Bronchial epithelial cell (primary cell): ENCODE data around the gene PARN. TPM values are rescaled to one million over a fixed set of nuclear protein-coding genes. Genes with fewer than 3 reads are reported as not detected.
"Not testable (repeated sequence)": the region's sequence is repeated elsewhere in the genome, so short reads cannot be mapped to it uniquely, and the experiment has no call there.

ENCODE experiments used
- DNase-seq: peaks from one replicate; pipeline ENCODE4 v3.0.0-alpha.2; 2010; ENCODE audit warnings: low read depth
- FAIRE-seq: peaks from 2 replicates; lab custom pipeline; 2011; peaks lifted over from hg19 to GRCh38; lab: Jason Lieb, UNC
- H3K27me3 ChIP-seq: 2 replicates; pipeline ENCODE4 v1.5.1; 2011; ENCODE audit warnings: low read length; ENCODE audit not compliant: control insufficient read depth, insufficient read depth
- H3K36me3 ChIP-seq: 2 replicates; pipeline ENCODE4 v1.5.1; 2011; ENCODE audit warnings: low read length; ENCODE audit not compliant: control insufficient read depth, insufficient read depth
- H3K4me3 ChIP-seq: 2 replicates; pipeline ENCODE4 v1.5.1; 2011; ENCODE audit warnings: mild to moderate bottlenecking, low read depth, low read length, control low read depth
- total RNA-seq: library from RNA; depleted of rRNA; stranded (reverse); fragments of >200 nt; gene quantifications from 2 replicates; pipeline ENCODE4 v1.2.1, GENCODE V29; 2014
- TF ChIP-seq, protein P1 (sequence below): IDR thresholded peaks from 2 replicates; pipeline ENCODE4 v1.5.1; 2011; ENCODE audit warnings: mild to moderate bottlenecking, moderate library complexity, low read length, control low read depth, inconsistent platforms; ENCODE audit not compliant: insufficient read depth, severe bottlenecking

PARN gene
- total RNA-seq, 1 donor from 2014 or later, result 18.7 TPM

GRCh38 chr16:14399378-14400284 lies 230.4 kb downstream of the PARN start:
- DNase-seq, result peak; percentile 59
- Histone ChIP-seq H3K36me3 (no peaks in the 10 kb centered on the region), H3K4me3 (no peak overlapping the region), H3K27me3 (no peaks in the 10 kb centered on the region)
- FAIRE-seq, result no peak
- TF ChIP-seq, protein P1, sequence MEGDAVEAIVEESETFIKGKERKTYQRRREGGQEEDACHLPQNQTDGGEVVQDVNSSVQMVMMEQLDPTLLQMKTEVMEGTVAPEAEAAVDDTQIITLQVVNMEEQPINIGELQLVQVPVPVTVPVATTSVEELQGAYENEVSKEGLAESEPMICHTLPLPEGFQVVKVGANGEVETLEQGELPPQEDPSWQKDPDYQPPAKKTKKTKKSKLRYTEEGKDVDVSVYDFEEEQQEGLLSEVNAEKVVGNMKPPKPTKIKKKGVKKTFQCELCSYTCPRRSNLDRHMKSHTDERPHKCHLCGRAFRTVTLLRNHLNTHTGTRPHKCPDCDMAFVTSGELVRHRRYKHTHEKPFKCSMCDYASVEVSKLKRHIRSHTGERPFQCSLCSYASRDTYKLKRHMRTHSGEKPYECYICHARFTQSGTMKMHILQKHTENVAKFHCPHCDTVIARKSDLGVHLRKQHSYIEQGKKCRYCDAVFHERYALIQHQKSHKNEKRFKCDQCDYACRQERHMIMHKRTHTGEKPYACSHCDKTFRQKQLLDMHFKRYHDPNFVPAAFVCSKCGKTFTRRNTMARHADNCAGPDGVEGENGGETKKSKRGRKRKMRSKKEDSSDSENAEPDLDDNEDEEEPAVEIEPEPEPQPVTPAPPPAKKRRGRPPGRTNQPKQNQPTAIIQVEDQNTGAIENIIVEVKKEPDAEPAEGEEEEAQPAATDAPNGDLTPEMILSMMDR, result no peak

GRCh38 chr16:14398014-14398717 lies 231.9 kb downstream of the PARN start:
- FAIRE-seq, result no peak
- Histone ChIP-seq H3K27me3 (no peaks in the 10 kb centered on the region), H3K36me3 (no peaks in the 10 kb centered on the region), H3K4me3 (no peak overlapping the region)
- TF ChIP-seq, protein P1, result no peak
- peak; percentile 94 for DNase-seq

DNA sequence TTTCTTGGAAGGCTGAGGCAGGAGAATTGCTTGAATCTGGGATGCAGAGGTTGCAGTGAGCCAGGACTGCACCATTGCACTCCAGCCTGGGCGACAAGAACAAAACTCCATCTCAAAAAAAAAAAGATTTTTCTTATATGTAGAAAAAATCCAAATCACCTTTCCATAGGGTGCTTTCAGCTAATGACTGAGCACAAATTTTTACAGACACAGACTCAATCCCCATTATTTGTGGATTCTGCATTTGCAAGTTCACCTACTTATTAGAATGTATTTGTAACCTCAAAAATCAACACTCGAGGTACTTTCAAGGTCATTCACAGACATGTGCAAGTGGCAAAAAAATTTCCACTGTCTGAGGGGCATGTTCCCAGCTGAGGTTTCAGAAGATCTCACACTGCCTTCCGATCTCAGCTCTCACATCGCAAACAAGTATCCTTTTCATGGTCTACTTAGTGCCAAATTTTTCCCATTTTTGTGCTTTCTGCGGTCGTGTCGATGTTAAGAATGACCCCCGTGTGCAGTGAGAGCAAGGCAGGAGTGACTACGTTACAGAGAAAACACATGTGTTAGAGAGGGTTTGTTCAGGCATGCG lies 234.3 kb downstream of the PARN start:
- not testable (repeated sequence) for H3K27me3 ChIP-seq, DNase-seq, H3K4me3 ChIP-seq, H3K36me3 ChIP-seq, FAIRE-seq

- no peaks in the 10 kb centered on the region for H3K36me3 ChIP-seq
- TF ChIP-seq, protein P1, result no peak
- H3K4me3 ChIP-seq, result no peak overlapping the region
- FAIRE-seq, result no peak
- H3K27me3 ChIP-seq, result no peaks in the 10 kb centered on the region
- DNase-seq, result no peak
Observed at GRCh38 chr16:14394834-14395233, 235.2 kb downstream of the PARN start.

DNA sequence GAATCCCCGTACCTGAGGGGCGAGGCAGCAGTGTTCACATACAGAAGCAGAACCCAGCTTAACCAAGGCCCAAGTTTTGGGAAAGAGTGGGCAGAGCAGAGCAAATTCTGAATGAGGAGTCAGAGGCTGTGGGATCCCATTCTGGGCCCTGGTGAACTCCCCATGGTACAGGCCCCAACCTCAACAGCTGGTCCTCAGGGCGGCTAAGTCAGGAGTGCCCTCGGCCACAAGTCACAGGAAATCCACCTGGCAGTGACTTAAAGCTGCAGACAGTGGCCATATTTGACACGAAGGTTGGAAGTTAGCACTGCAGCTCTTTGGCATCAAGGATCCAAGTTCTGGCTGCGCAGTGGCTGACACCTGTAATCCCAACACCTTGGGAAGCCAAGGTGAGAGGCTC lies 237.1 kb downstream of the PARN start:
- FAIRE-seq, result no peak
- DNase-seq, result no peak
- Histone ChIP-seq H3K27me3 (no peaks in the 10 kb centered on the region), H3K4me3 (no peak overlapping the region), H3K36me3 (no peaks in the 10 kb centered on the region)
- TF ChIP-seq, protein P1, result no peak

DNA sequence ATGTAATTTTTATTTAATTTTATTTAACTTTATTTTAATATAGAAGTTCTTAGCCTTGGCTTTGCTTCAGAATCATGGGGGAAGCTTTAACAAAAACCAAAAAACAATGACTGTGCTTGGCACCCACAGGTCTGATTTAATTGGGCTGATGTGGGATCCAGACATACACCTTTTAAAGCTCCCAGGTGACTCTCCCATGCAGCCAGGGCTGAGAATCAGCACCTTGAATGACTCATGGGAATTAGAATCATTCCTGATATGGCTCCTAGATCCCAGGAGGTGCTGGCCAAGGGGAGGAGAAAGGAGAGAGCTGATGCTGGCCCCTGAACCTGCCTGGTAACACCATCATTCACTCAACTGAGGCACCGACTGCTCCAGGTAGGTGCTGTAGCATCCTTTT lies 240.7 kb downstream of the PARN start:
- H3K4me3 ChIP-seq, result no peak overlapping the region
- TF ChIP-seq, protein P1, result no peak
- DNase-seq (peak; percentile 68), FAIRE-seq (no peak)
- H3K27me3 ChIP-seq, result no peaks in the 10 kb centered on the region
- no peaks in the 10 kb centered on the region for H3K36me3 ChIP-seq
